CD14-positive monocyte (primary cell): ENCODE results near the gene ZSWIM3. TPM values are rescaled to one million over a fixed set of nuclear protein-coding genes. Genes with fewer than 3 reads are reported as not detected.

Source experiments
- DNase-seq, 3 donors: peaks; one replicate each; pipeline ENCODE4 v3.0.0-alpha.2; 2011 to 2022
- H2AFZ ChIP-seq: 2 replicates; pipeline ENCODE4 v1.6.0; 2012; ENCODE audit warnings: mild to moderate bottlenecking, low read depth, low read length, inconsistent platforms; ENCODE audit not compliant: insufficient read depth, poor library complexity, severe bottlenecking
- H3K27ac ChIP-seq, 2 donors: 1 replicate in 1 of 2; 2 replicates in 1 of 2; pipeline ENCODE4 v1.5.1; 2012 to 2013; ENCODE audit warnings: low read length in 2 of 2, control low read depth in 1 of 2, inconsistent platforms in 1 of 2, low read depth in 1 of 2, mild to moderate bottlenecking in 1 of 2
- H3K27me3 ChIP-seq, 2 donors: one replicate each; pipeline versions ENCODE4 v1.6.0 to v1.6.1; 2011 to 2013; ENCODE audit warnings: low read length in 2 of 2; ENCODE audit not compliant: control insufficient read depth in 2 of 2, insufficient read depth in 2 of 2
- H3K36me3 ChIP-seq, 2 donors: replicated peaks in 1 of 2; 1 replicate in 1 of 2; 2 replicates in 1 of 2; pipeline versions ENCODE4 v1.5.1 to v1.6.1; 2012 to 2013; ENCODE audit warnings: low read length in 2 of 2, control low read depth in 1 of 2, inconsistent platforms in 1 of 2, mild to moderate bottlenecking in 1 of 2; ENCODE audit not compliant: insufficient read depth in 2 of 2, control insufficient read depth in 1 of 2
- H3K4me1 ChIP-seq, 2 donors: 1 replicate in 1 of 2; 2 replicates in 1 of 2; pipeline versions ENCODE4 v1.5.1 to v1.6.1; 2012 to 2013; ENCODE audit warnings: low read length in 2 of 2, control low read depth in 1 of 2, inconsistent platforms in 1 of 2, mild to moderate bottlenecking in 1 of 2, moderate library complexity in 1 of 2; ENCODE audit not compliant: insufficient read depth in 2 of 2, control insufficient read depth in 1 of 2
- H3K4me2 ChIP-seq: replicated peaks from 2 replicates; pipeline ENCODE3; 2012; ENCODE audit warnings: low read length, moderate library complexity, mild to moderate bottlenecking; ENCODE audit not compliant: poor library complexity, severe bottlenecking; ENCODE audit errors: extremely low read depth
- H3K4me3 ChIP-seq, 3 experiments: fragments of 200-600 bp in 1 of 3; sonication (generic) in 1 of 3; replicated peaks in 1 of 3; 1 replicate in 2 of 3; 2 replicates in 1 of 3; pipeline ENCODE4 v1.5.1; 2011 to 2013; ENCODE audit warnings: low read length in 3 of 3, mild to moderate bottlenecking in 3 of 3, control low read depth in 2 of 3, low read depth in 2 of 3, inconsistent platforms in 1 of 3, moderate library complexity in 1 of 3
- H3K79me2 ChIP-seq: 2 replicates; pipeline ENCODE4 v1.6.0; 2012; ENCODE audit warnings: mild to moderate bottlenecking, control low read depth, inconsistent platforms, low read length, moderate library complexity; ENCODE audit not compliant: insufficient read depth
- H3K9ac ChIP-seq: 2 replicates; pipeline ENCODE4 v1.6.0; 2017; ENCODE audit warnings: low read length, mild to moderate bottlenecking; ENCODE audit not compliant: insufficient read depth, poor library complexity, severe bottlenecking
- H3K9me3 ChIP-seq, 2 donors: replicated peaks in 1 of 2; 1 replicate in 1 of 2; 2 replicates in 1 of 2; pipeline versions ENCODE4 v1.5.1 to v1.6.1; 2012 to 2013; ENCODE audit warnings: low read length in 2 of 2, control low read depth in 1 of 2; ENCODE audit not compliant: control insufficient read depth in 1 of 2, insufficient read depth in 1 of 2
- H4K20me1 ChIP-seq: 2 replicates; pipeline ENCODE4 v1.6.0; 2012; ENCODE audit warnings: mild to moderate bottlenecking, low read length, control low read depth, moderate library complexity; ENCODE audit not compliant: insufficient read depth
- H3K27ac Mint-ChIP-seq, 7 donors: one replicate each; pipeline ENCODE4 v1.8.0; 2020; ENCODE audit warnings: mild to moderate bottlenecking in 7 of 7, mixed read lengths in 7 of 7, moderate library complexity in 6 of 7, inconsistent platforms in 2 of 7
- H3K27me3 Mint-ChIP-seq, 3 donors: one replicate each; pipeline ENCODE4 v1.8.0; 2021 to 2022; ENCODE audit warnings: low read depth in 3 of 3, mild to moderate bottlenecking in 3 of 3, mixed read lengths in 3 of 3, moderate library complexity in 3 of 3, inconsistent platforms in 1 of 3
- H3K36me3 Mint-ChIP-seq, 2 donors: one replicate each; pipeline ENCODE4 v1.8.0; 2020; ENCODE audit warnings: mixed read lengths in 2 of 2, inconsistent platforms in 1 of 2, mild to moderate bottlenecking in 1 of 2
- H3K4me1 Mint-ChIP-seq: one replicate; pipeline ENCODE4 v1.8.0; 2020; ENCODE audit warnings: mild to moderate bottlenecking, mixed read lengths
- H3K4me3 Mint-ChIP-seq, 2 donors: one replicate each; pipeline ENCODE4 v1.8.0; 2020; ENCODE audit warnings: mild to moderate bottlenecking in 2 of 2, mixed read lengths in 2 of 2, moderate library complexity in 1 of 2
- H3K9me3 Mint-ChIP-seq, 7 donors: one replicate each; pipeline ENCODE4 v1.8.0; 2020 to 2022; ENCODE audit warnings: mixed read lengths in 7 of 7, mild to moderate bottlenecking in 6 of 7, moderate library complexity in 6 of 7, inconsistent platforms in 2 of 7
- WGBS: methylation state at CpG from one replicate; pipeline ENCODE4 v1.1.5; 2013; ENCODE audit warnings: missing lambda C conversion rate; ENCODE audit not compliant: insufficient coverage; 5-methylcytosine and 5-hydroxymethylcytosine counted together
- intact Hi-C, 2 donors: fragments of 100-400 bp; cut with micrococcal nuclease; formaldehyde crosslinking; loops; one replicate each; pipeline versions ENCODE4 v1.15.0 to v1.15.1; 2023
- polyA plus RNA-seq, 3 donors: library from polyadenylated mRNA; depleted of rRNA in 1 of 3; unstranded in 2 of 3; stranded (reverse) in 1 of 3; fragments of 300-500 nt in 2 of 3; fragments of >200 nt in 1 of 3; fragmentation: Illumina TruSeq in 2 of 3; gene quantifications; 1 replicate in 2 of 3; 2 replicates in 1 of 3; pipeline ENCODE4 v1.2.3, GENCODE V29; 2012 to 2021
- TF ChIP-seq, protein P1 (sequence below): fragments of 200-600 bp; IDR thresholded peaks from one replicate; pipeline ENCODE4 v1.8.0; 2022; ENCODE audit warnings: antibody characterized with exemption, mild to moderate bottlenecking

Gene ZSWIM3
- polyA plus RNA-seq, 3 donors = 0.29 to 1.5 (median 0.64) TPM

- Histone ChIP-seq H3K27me3 (no peaks in the 10 kb centered on the region), H3K9me3 (no peaks in the 10 kb centered on the region), H3K4me3 (peak overlapping the region in 1 of 3 experiments; percentile 85), H3K9ac (no peak overlapping the region), H3K79me2 (peaks cover 38% of the 10 kb centered on the region), H3K4me1 (peaks cover 18 to 24% of the 10 kb centered on the region in 2 donors), H3K4me2 (peak overlapping the region; percentile 99), H3K27ac (peak overlapping the region in 1 of 2 donors; percentile 65), H4K20me1 (peaks cover 37% of the 10 kb centered on the region), H3K36me3 (peaks cover 36 to 57% of the 10 kb centered on the region in 2 donors), H2AFZ (peak overlapping the region; percentile 81)
- Mint-ChIP-seq H3K27me3 (peaks cover 0 to 1% (median 0%) of the 10 kb centered on the region in 3 donors), H3K36me3 (peaks cover 40 to 51% of the 10 kb centered on the region in 2 donors), H3K4me1 (peaks cover 22% of the 10 kb centered on the region), H3K9me3 (peaks cover 0 to 3% (median 0%) of the 10 kb centered on the region in 7 donors), H3K27ac (peak overlapping the region in 4 of 7 donors; percentile 4 to 53 (median 40)), H3K4me3 (no peak overlapping the region)
- TF ChIP-seq, protein P1, sequence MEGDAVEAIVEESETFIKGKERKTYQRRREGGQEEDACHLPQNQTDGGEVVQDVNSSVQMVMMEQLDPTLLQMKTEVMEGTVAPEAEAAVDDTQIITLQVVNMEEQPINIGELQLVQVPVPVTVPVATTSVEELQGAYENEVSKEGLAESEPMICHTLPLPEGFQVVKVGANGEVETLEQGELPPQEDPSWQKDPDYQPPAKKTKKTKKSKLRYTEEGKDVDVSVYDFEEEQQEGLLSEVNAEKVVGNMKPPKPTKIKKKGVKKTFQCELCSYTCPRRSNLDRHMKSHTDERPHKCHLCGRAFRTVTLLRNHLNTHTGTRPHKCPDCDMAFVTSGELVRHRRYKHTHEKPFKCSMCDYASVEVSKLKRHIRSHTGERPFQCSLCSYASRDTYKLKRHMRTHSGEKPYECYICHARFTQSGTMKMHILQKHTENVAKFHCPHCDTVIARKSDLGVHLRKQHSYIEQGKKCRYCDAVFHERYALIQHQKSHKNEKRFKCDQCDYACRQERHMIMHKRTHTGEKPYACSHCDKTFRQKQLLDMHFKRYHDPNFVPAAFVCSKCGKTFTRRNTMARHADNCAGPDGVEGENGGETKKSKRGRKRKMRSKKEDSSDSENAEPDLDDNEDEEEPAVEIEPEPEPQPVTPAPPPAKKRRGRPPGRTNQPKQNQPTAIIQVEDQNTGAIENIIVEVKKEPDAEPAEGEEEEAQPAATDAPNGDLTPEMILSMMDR = no peak
- no peak for DNase-seq
- intact Hi-C loops = loop anchor here in 1 of 2 donors (5.0 to 10.0 kb wide), 2 partner anchors 121 to 159 kb away; partner anchors contain the start of genes PCIF1 and ZNF335
- WGBS = 54% methylated on average over 2 of the region's 7 CpGs
Measured at GRCh38 chr20:45813489-45813888, 43.9 kb upstream of the ZSWIM3 start.

GRCh38 chr20:45814314-45814713 is 43.1 kb upstream of the ZSWIM3 start:
- TF ChIP-seq, protein P1 = no peak
- WGBS = 100% methylated on average over 1 of the region's 3 CpGs
- H3K36me3 ChIP-seq = peaks cover 27 to 49% of the 10 kb centered on the region in 2 donors
- Mint-ChIP-seq H3K4me1 (peaks cover 22% of the 10 kb centered on the region), H3K27me3 (peaks cover 0 to 1% (median 0%) of the 10 kb centered on the region in 3 donors), H3K9me3 (peaks cover 0 to 3% (median 0%) of the 10 kb centered on the region in 7 donors), H3K36me3 (peaks cover 32 to 43% of the 10 kb centered on the region in 2 donors), H3K27ac (no peak overlapping the region), H3K4me3 (no peak overlapping the region)
- H2AFZ ChIP-seq = no peak overlapping the region
- no peak overlapping the region for H3K9ac ChIP-seq
- no peak overlapping the region for H3K27ac ChIP-seq
- no peak overlapping the region for H3K4me2 ChIP-seq
- no peak overlapping the region for H3K4me3 ChIP-seq
- peaks cover 38% of the 10 kb centered on the region for H3K79me2 ChIP-seq
- no peaks in the 10 kb centered on the region for H3K9me3 ChIP-seq
- no peaks in the 10 kb centered on the region for H3K27me3 ChIP-seq
- DNase-seq = no peak
- peaks cover 29% of the 10 kb centered on the region for H4K20me1 ChIP-seq
- peaks cover 18 to 24% of the 10 kb centered on the region in 2 donors for H3K4me1 ChIP-seq
- intact Hi-C loops = loop anchor here in 1 of 2 donors (5.0 to 10.0 kb wide), 2 partner anchors 120 to 158 kb away; partner anchors contain the start of genes PCIF1 and ZNF335
